ENCODE results near the gene COL18A1. TPM values are rescaled to one million over a fixed set of nuclear protein-coding genes. Genes with fewer than 3 reads are reported as not detected.

Gene COL18A1
- total RNA-seq, 1 experiment from 2014 or later = 676 TPM

- Histone ChIP-seq H3K9me3 (ENCODE audit: control insufficient read depth, insufficient read depth, low read depth, low read length) (no peaks in the 10 kb centered on the region), H3K4me1 (ENCODE audit: control insufficient read depth, insufficient read depth, low read length) (peaks cover 96% of the 10 kb centered on the region), H3K36me3 (ENCODE audit: control insufficient read depth, insufficient read depth, low read length) (no peaks in the 10 kb centered on the region; the same call in 1 of the 2 replicates), H3K27ac (ENCODE audit: low read length) (peak overlapping the region; percentile 90), H3K4me3 (ENCODE audit: low read depth in 2 of 2, low read length in 2 of 2) (no peak overlapping the region), H3K27me3 (ENCODE audit: control insufficient read depth, insufficient read depth, low read length) (no peaks in the 10 kb centered on the region)
- ATAC-seq = no peak
- intact Hi-C loops (cut with micrococcal nuclease; ENCODE audit: unreplicated experiment) (loop anchor here (10.0 kb wide), 1 partner anchor 50 kb away; no protein-coding TSS in a partner anchor), in situ Hi-C loops (cut with HindIII; ENCODE audit: low pct_unique_long_range_greater_than_20kb, low sequenced_read_pairs) (no loop called here)
- no peak for TF ChIP-seq REST (IDR thresholded peaks at IDR 0.05; ENCODE audit: insufficient read depth in 1 of 2, low read depth in 2 of 2, low read length in 1 of 2)
- TF ChIP-seq SIN3A (IDR thresholded peaks at IDR 0.05; ENCODE audit: borderline replicate concordance, insufficient read depth, low read depth, low read length) = no peak
- no peak for TF ChIP-seq POLR2AphosphoS5 (IDR thresholded peaks at IDR 0.05; ENCODE audit: low read depth, low read length)
- TF ChIP-seq TCF7L2 (IDR thresholded peaks at IDR 0.05; ENCODE audit: low read depth, low read length) = no peak
- TF ChIP-seq CTCF (IDR thresholded peaks at IDR 0.05) = no peak
- no TSS peak for BruUV-seq (replicated peaks)
- CTCF ChIA-PET = no interaction called here
- no peak for DNase-seq (ENCODE audit: low read depth, low spot score)
- POLR2A ChIA-PET = no interaction called here
Observed at GRCh38 chr21:45465105-45465504, 60.1 kb downstream of the COL18A1 start.

- intact Hi-C loops (cut with micrococcal nuclease; ENCODE audit: unreplicated experiment) (loop anchor here (10.0 kb wide), 1 partner anchor 51 kb away; no protein-coding TSS in a partner anchor), in situ Hi-C loops (cut with HindIII; ENCODE audit: low pct_unique_long_range_greater_than_20kb, low sequenced_read_pairs) (no loop called here)
- H3K4me1 ChIP-seq (ENCODE audit: control insufficient read depth, insufficient read depth, low read length) = peaks cover 94% of the 10 kb centered on the region
- TF ChIP-seq SIN3A (IDR thresholded peaks at IDR 0.05; ENCODE audit: borderline replicate concordance, insufficient read depth, low read depth, low read length) (no peak), TCF7L2 (IDR thresholded peaks at IDR 0.05; ENCODE audit: low read depth, low read length) (no peak), POLR2AphosphoS5 (IDR thresholded peaks at IDR 0.05; ENCODE audit: low read depth, low read length) (no peak), CTCF (IDR thresholded peaks at IDR 0.05) (no peak), REST (IDR thresholded peaks at IDR 0.05; ENCODE audit: insufficient read depth in 1 of 2, low read depth in 2 of 2, low read length in 1 of 2) (no peak)
- H3K36me3 ChIP-seq (ENCODE audit: control insufficient read depth, insufficient read depth, low read length) = no peaks in the 10 kb centered on the region; the same call in 1 of the 2 replicates
- DNase-seq (ENCODE audit: low read depth, low spot score) (no peak), ATAC-seq (no peak)
- CTCF ChIA-PET = no interaction called here
- H3K27me3 ChIP-seq (ENCODE audit: control insufficient read depth, insufficient read depth, low read length) = no peaks in the 10 kb centered on the region
- no peak overlapping the region for H3K4me3 ChIP-seq (ENCODE audit: low read depth in 2 of 2, low read length in 2 of 2)
- H3K9me3 ChIP-seq (ENCODE audit: control insufficient read depth, insufficient read depth, low read depth, low read length) = no peaks in the 10 kb centered on the region
- POLR2A ChIA-PET = no interaction called here
- BruUV-seq (replicated peaks) = no TSS peak
- H3K27ac ChIP-seq (ENCODE audit: low read length) = peak overlapping the region; percentile 90
Observed at GRCh38 chr21:45465611-45466329, 60.8 kb downstream of the COL18A1 start.

Measured in Panc1 (cell line).